Endothelial cell of umbilical vein (primary cell): Measurements from ENCODE around the gene OR12D2. TPM values are rescaled to one million over a fixed set of nuclear protein-coding genes. Genes with fewer than 3 reads are reported as not detected.

ENCODE experiments used
- BruUV-seq: library from RNA; stranded (reverse); fragments of 400-500 nt; replicated peaks from 2 replicates; lab custom pipeline; 2021; lab: Mats Ljungman, UMichigan
- CTCF ChIA-PET: fragments of 300-600, 350-600 bp; sonication (Branson Sonifier 250); formaldehyde crosslinking; loops from one replicate; lab custom pipeline; 2021; ENCODE audit warnings: antibody characterized with exemption, inconsistent platforms; lab: Charles Lee
- POLR2A ChIA-PET: fragments of 300-600, 350-600 bp; sonication (Branson Sonifier 250); formaldehyde crosslinking; loops from one replicate; lab custom pipeline; 2021; ENCODE audit warnings: antibody characterized with exemption, inconsistent platforms; lab: Charles Lee
- DNase-seq: peaks from one replicate; pipeline ENCODE4 v3.0.0-alpha.2; 2011; ENCODE audit warnings: low read depth, low spot score
- FAIRE-seq: peaks from 2 replicates; lab custom pipeline; 2011; peaks lifted over from hg19 to GRCh38; lab: Jason Lieb, UNC
- H2AFZ ChIP-seq: 2 replicates; pipeline ENCODE4 v1.6.0; 2012; ENCODE audit warnings: low read depth, low read length, control low read depth, inconsistent platforms
- H3K27ac ChIP-seq: 2 replicates; pipeline ENCODE4 v1.5.1; 2011; ENCODE audit warnings: low read depth, mild to moderate bottlenecking, control low read depth, low read length, moderate library complexity; ENCODE audit not compliant: insufficient read depth
- H3K27me3 ChIP-seq, 2 experiments: 2 replicates each; pipeline versions ENCODE4 v1.6.0 to v1.6.1; 2011; ENCODE audit warnings: low read length in 2 of 2, mixed read lengths in 1 of 2; ENCODE audit not compliant: control insufficient read depth in 2 of 2, insufficient read depth in 2 of 2
- H3K36me3 ChIP-seq, 2 experiments: 2 replicates in 1 of 2; 3 replicates in 1 of 2; pipeline ENCODE4 v1.5.1; 2011; ENCODE audit warnings: low read length in 2 of 2, mild to moderate bottlenecking in 1 of 2, moderate library complexity in 1 of 2; ENCODE audit not compliant: control insufficient read depth in 2 of 2, insufficient read depth in 2 of 2; ENCODE audit errors: extremely low read depth in 1 of 2
- H3K4me1 ChIP-seq: 3 replicates; pipeline ENCODE4 v1.5.1; 2011; ENCODE audit warnings: mild to moderate bottlenecking, low read length; ENCODE audit not compliant: control insufficient read depth, insufficient read depth; ENCODE audit errors: extremely low read depth
- H3K4me2 ChIP-seq: 2 replicates; pipeline ENCODE4 v1.6.1; 2011; ENCODE audit warnings: low read length, control low read depth, mixed read lengths; ENCODE audit not compliant: insufficient read depth
- H3K4me3 ChIP-seq, 3 experiments: fragments of 200-600 bp in 1 of 3; sonication (generic), shearing (Covaris generic) in 1 of 3; replicated peaks in 1 of 3; 2 replicates each; pipeline ENCODE4 v1.5.1; 2011 to 2016; ENCODE audit warnings: control low read depth in 3 of 3, low read length in 3 of 3, mild to moderate bottlenecking in 2 of 3, inconsistent platforms in 1 of 3, low read depth in 1 of 3, moderate library complexity in 1 of 3; ENCODE audit not compliant: insufficient read depth in 1 of 3
- H3K79me2 ChIP-seq: 2 replicates; pipeline ENCODE4 v1.6.0; 2012; ENCODE audit warnings: low read length, inconsistent platforms; ENCODE audit not compliant: control insufficient read depth, insufficient read depth
- H3K9ac ChIP-seq: replicated peaks from 2 replicates; pipeline ENCODE3; 2011; ENCODE audit warnings: low read length, control low read depth; ENCODE audit not compliant: insufficient read depth; ENCODE audit errors: extremely low read depth
- H3K9me1 ChIP-seq: replicated peaks from 3 replicates; pipeline ENCODE4 v1.6.0; 2011; ENCODE audit warnings: mild to moderate bottlenecking, low read length; ENCODE audit not compliant: control insufficient read depth, insufficient read depth; ENCODE audit errors: extremely low read depth
- H3K9me3 ChIP-seq: replicated peaks from 2 replicates; pipeline ENCODE4 v1.5.1; 2012; ENCODE audit warnings: low read length, inconsistent platforms; ENCODE audit not compliant: control insufficient read depth, insufficient read depth
- H4K20me1 ChIP-seq: replicated peaks from 2 replicates; pipeline ENCODE3; 2011; ENCODE audit warnings: mild to moderate bottlenecking, low read length; ENCODE audit not compliant: control insufficient read depth, insufficient read depth; ENCODE audit errors: extremely low read depth
- EZH2 ChIP-seq: IDR thresholded peaks from 2 replicates; pipeline ENCODE4 v1.6.1; 2012; ENCODE audit warnings: borderline replicate concordance, low read depth, mild to moderate bottlenecking, moderate library complexity, low read length, inconsistent platforms; ENCODE audit not compliant: severe bottlenecking
- FOS ChIP-seq: IDR thresholded peaks from 2 replicates; pipeline ENCODE4 v1.6.1; 2011; ENCODE audit warnings: mild to moderate bottlenecking, low read length, moderate library complexity, borderline replicate concordance; ENCODE audit not compliant: insufficient read depth
- GATA2 ChIP-seq: IDR thresholded peaks from 2 replicates; pipeline ENCODE4 v1.7.0; 2011; ENCODE audit warnings: low read depth, mild to moderate bottlenecking, moderate library complexity, mixed read lengths, low read length; ENCODE audit not compliant: insufficient read length, insufficient read depth
- MYC ChIP-seq: IDR thresholded peaks from one replicate; pipeline ENCODE4 v1.6.1; 2011; ENCODE audit warnings: mild to moderate bottlenecking, low read depth, low read length
- POLR2A ChIP-seq: IDR thresholded peaks from 2 replicates; pipeline ENCODE4 v1.6.1; 2012; ENCODE audit warnings: low read depth, mild to moderate bottlenecking, control low read depth, low read length
- POLR2AphosphoS5 ChIP-seq: IDR thresholded peaks from 2 replicates; pipeline ENCODE4 v1.6.1; 2012; ENCODE audit warnings: low read depth, mild to moderate bottlenecking, control low read depth, low read length, moderate library complexity; ENCODE audit not compliant: insufficient read depth
- dilution Hi-C: fragments of 300-500 bp; cut with MboI; formaldehyde crosslinking; loops from one replicate; pipeline ENCODE4 v1.15.0; 2019; ENCODE audit warnings: low sequenced_read_pairs; ENCODE audit not compliant: extremely low pct_ligation_motif_present
- intact Hi-C: fragments of 100-400 bp; cut with micrococcal nuclease; formaldehyde crosslinking; loops from one replicate; pipeline ENCODE4 v1.10.0; 2022
- polyA plus RNA-seq, 4 experiments: library from polyadenylated mRNA; depleted of rRNA in 3 of 4; stranded (reverse) in 3 of 4; unstranded in 1 of 4; fragments of >200 nt; gene quantifications; 2 replicates each; pipeline versions ENCODE4 v1.2.1 to v1.2.3, GENCODE V29; 2011 to 2012; ENCODE audit warnings: missing spikeins in 1 of 4
- total RNA-seq: library from RNA; stranded (reverse); gene quantifications from 2 replicates; pipeline ENCODE4 v1.2.3, GENCODE V29; 2021
- TF ChIP-seq, protein P1 (sequence below), 2 donors: IDR thresholded peaks; 1 replicate in 1 of 2; 2 replicates in 1 of 2; pipeline ENCODE4 v1.5.1; 2011; ENCODE audit warnings: low read length in 2 of 2, mild to moderate bottlenecking in 2 of 2, moderate library complexity in 2 of 2, control low read depth in 1 of 2, inconsistent platforms in 1 of 2, low read depth in 1 of 2; ENCODE audit not compliant: insufficient read depth in 1 of 2; ENCODE audit errors: extremely low read depth in 1 of 2

The OR12D2 gene
- total and polyA plus RNA-seq, 2 donors (not counting 3 experiments of a cell fraction or from before 2014, with no cell fraction given), result not detected

DNA sequence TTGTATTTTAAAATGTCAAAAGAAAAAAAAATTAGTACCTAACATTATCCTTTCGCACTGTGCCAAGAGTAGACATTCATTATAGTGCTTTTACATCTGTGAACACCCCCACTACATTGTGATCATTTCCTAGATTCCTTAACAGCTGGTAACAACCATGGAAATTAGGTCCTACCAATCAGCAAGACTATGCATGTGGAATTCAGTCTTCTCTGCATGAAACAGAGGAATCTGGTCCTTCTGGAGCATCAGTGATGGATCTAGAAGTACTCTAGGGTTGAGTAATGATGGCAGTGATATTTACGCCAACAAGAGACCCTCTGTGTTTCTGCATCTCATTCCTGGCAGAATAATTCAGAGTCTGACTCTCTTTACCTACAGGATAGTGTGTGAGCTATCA is 28.7 kb downstream of the OR12D2 start:
- no peaks in the 10 kb centered on the region for H3K9me3 ChIP-seq
- H3K27ac ChIP-seq, result no peak overlapping the region
- no TSS peak for BruUV-seq
- DNase-seq, result no peak
- H4K20me1 ChIP-seq, result no peaks in the 10 kb centered on the region
- FAIRE-seq, result no peak
- no peaks in the 10 kb centered on the region for H3K9me1 ChIP-seq
- H3K9ac ChIP-seq, result no peak overlapping the region
- no peaks in the 10 kb centered on the region for H3K36me3 ChIP-seq
- ChIA-PET POLR2A (no interaction called here), CTCF (no interaction called here)
- dilution Hi-C loops, result no loop called here
- no peaks in the 10 kb centered on the region for H3K27me3 ChIP-seq
- no peak overlapping the region for H3K4me2 ChIP-seq
- H2AFZ ChIP-seq, result no peak overlapping the region
- no peak overlapping the region for H3K4me3 ChIP-seq
- TF ChIP-seq EZH2 (no peak), POLR2AphosphoS5 (no peak), GATA2 (no peak), MYC (no peak), POLR2A (no peak), FOS (no peak)
- TF ChIP-seq, protein P1, sequence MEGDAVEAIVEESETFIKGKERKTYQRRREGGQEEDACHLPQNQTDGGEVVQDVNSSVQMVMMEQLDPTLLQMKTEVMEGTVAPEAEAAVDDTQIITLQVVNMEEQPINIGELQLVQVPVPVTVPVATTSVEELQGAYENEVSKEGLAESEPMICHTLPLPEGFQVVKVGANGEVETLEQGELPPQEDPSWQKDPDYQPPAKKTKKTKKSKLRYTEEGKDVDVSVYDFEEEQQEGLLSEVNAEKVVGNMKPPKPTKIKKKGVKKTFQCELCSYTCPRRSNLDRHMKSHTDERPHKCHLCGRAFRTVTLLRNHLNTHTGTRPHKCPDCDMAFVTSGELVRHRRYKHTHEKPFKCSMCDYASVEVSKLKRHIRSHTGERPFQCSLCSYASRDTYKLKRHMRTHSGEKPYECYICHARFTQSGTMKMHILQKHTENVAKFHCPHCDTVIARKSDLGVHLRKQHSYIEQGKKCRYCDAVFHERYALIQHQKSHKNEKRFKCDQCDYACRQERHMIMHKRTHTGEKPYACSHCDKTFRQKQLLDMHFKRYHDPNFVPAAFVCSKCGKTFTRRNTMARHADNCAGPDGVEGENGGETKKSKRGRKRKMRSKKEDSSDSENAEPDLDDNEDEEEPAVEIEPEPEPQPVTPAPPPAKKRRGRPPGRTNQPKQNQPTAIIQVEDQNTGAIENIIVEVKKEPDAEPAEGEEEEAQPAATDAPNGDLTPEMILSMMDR (IDR thresholded peaks at IDR 0.05; ENCODE audit: extremely low read depth in 1 of 2, insufficient read depth in 1 of 2, low read depth in 1 of 2, low read length in 2 of 2), result no peak
- intact Hi-C loops, result no loop called here
- H3K4me1 ChIP-seq, result no peaks in the 10 kb centered on the region
- no peaks in the 10 kb centered on the region for H3K79me2 ChIP-seq
